Activated naive CD8-positive, alpha-beta T cell treated with anti-CD3 and anti-CD28 coated beads, Interleukin-2, amount 50 U/mL, for 24 hours (primary cell): Measurements from ENCODE around the gene RNF123.

ENCODE experiments used
- ATAC-seq: fragments of 150-1000 bp; cut with Tn5 transposase; one replicate; pipeline ENCODE4 v1.10.0; 2021
- DNase-seq: peaks from one replicate; pipeline ENCODE4 v3.0.0; 2021
- H3K27ac Mint-ChIP-seq: one replicate; pipeline ENCODE4 v1.8.0; 2021; ENCODE audit warnings: mild to moderate bottlenecking, mixed read lengths
- H3K27me3 Mint-ChIP-seq: one replicate; pipeline ENCODE4 v1.8.0; 2021; ENCODE audit warnings: mixed read lengths
- H3K36me3 Mint-ChIP-seq: one replicate; pipeline ENCODE4 v1.8.0; 2021; ENCODE audit warnings: low read depth, mixed read lengths
- H3K4me1 Mint-ChIP-seq: one replicate; pipeline ENCODE4 v1.8.0; 2021; ENCODE audit warnings: mixed read lengths
- H3K4me3 Mint-ChIP-seq: one replicate; pipeline ENCODE4 v1.8.0; 2021; ENCODE audit warnings: mild to moderate bottlenecking, moderate library complexity, mixed read lengths
- H3K9me3 Mint-ChIP-seq: one replicate; pipeline ENCODE4 v1.8.0; 2021; ENCODE audit warnings: mixed read lengths

Gene RNF123

DNA sequence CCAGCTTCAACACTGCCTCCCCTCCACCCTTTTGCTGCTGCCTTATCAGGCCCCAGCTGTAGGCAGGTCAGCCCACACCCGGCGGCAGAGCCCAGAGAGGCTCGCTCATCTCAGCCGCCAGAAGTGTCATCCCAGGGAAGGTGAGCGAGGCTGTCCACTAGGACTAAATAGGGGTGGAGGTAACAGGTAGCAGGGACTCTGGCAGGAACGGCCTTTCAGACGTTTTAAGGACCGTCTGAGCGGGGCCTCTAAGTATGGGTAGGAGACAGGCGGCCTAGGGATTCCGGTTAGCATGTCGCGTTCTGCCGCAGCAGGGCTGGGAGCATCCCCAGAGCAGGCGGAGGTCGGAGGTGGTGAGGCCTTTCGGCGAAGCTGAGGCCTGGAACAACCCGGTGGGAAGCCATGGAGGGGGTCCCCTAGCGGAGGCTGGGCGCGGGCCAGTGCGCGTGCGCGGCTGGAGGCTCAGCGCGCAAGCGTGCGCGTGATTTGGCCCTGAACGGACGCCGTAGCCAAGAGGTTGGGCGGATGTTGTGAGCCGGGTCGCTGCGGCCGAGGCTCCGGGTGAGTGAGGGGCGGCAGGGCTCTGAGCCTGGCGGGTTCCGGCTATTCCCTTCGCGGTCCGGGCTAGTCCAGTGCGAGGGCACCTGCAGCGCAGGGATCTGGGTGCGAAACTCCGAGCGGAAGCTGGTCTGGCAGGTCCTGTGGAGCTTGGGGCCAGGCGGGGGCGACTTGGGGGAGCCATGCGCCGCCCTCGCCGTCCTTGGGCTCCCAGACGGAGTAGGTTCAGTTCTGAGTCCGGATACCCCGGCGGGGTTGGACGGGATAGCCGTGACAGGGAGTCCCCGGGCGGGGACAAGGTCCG is at the start of gene RNF123, which contains the start of gene MST1:
RNF123 (plus strand) TSS at position 512 of the 862 bp plus-strand sequence. CDS start 1,609 bp downstream, outside the sequence.
MST1 (minus strand) TSS at position 429 of the 862 bp plus-strand sequence. CDS start 783 bp downstream, outside the sequence.
- H3K27me3 Mint-ChIP-seq, result no peaks in the 10 kb centered on the region
- DNase-seq (peak; percentile 96), ATAC-seq (peak; percentile 64)
- peaks cover 6% of the 10 kb centered on the region for H3K36me3 Mint-ChIP-seq
- H3K9me3 Mint-ChIP-seq, result no peaks in the 10 kb centered on the region
- peaks cover 40% of the 10 kb centered on the region for H3K4me1 Mint-ChIP-seq
- H3K27ac Mint-ChIP-seq, result peak within 1 kb of the TSS; percentile 95
- H3K4me3 Mint-ChIP-seq, result peak within 1 kb of the TSS; percentile 96

GRCh38 chr3:49641292-49641691 is 48.1 kb upstream of the RNF123 start:
- H3K27me3 Mint-ChIP-seq, result no peaks in the 10 kb centered on the region
- no peak for DNase-seq
- no peak for ATAC-seq
- H3K36me3 Mint-ChIP-seq, result no peaks in the 10 kb centered on the region
- no peaks in the 10 kb centered on the region for H3K9me3 Mint-ChIP-seq
- H3K27ac Mint-ChIP-seq, result no peak overlapping the region
- no peak overlapping the region for H3K4me3 Mint-ChIP-seq
- H3K4me1 Mint-ChIP-seq, result no peaks in the 10 kb centered on the region

DNA sequence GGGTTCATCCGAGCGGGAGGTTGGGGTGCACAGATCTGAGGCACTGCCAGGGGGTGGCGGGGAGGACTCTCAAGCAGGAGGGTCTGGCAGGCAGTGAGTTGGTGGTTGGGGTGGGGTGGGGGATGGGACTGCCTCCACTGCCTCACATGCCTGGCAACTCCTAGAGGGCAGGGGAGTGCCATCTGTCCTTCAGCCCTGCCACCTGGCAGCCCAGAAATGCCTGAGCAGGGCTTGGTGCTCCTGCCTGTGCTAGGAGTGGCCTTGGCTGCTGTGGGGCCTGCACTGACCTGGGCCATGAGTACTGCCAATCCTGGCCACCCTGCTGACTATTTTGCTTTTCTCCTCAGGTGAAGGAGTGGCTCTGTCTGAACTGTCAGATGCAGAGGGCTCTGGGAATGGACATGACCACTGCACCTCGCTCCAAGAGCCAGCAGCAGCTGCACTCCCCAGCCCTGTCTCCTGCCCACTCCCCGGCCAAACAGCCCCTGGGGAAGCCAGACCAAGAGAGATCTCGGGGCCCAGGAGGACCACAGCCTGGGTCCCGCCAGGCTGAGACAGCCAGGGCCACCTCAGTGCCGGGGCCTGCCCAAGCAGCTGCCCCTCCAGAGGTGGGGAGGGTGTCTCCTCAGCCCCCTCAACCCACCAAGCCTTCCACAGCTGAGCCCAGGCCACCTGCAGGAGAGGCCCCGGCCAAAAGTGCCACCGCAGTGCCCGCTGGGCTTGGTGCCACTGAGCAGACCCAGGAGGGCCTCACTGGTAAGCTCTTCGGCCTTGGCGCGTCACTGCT is 47.2 kb upstream of the RNF123 start:
- Mint-ChIP-seq H3K4me3 (no peak overlapping the region), H3K27ac (no peak overlapping the region), H3K9me3 (no peaks in the 10 kb centered on the region), H3K4me1 (no peaks in the 10 kb centered on the region), H3K27me3 (no peaks in the 10 kb centered on the region), H3K36me3 (no peaks in the 10 kb centered on the region)
- DNase-seq (no peak), ATAC-seq (no peak)

- no peak for ATAC-seq
- no peaks in the 10 kb centered on the region for H3K4me1 Mint-ChIP-seq
- DNase-seq, result no peak
- H3K36me3 Mint-ChIP-seq, result no peaks in the 10 kb centered on the region
- H3K27me3 Mint-ChIP-seq, result no peaks in the 10 kb centered on the region
- H3K4me3 Mint-ChIP-seq, result no peak overlapping the region
- H3K27ac Mint-ChIP-seq, result no peak overlapping the region
- no peaks in the 10 kb centered on the region for H3K9me3 Mint-ChIP-seq
Observed at GRCh38 chr3:49642708-49643145, 46.6 kb upstream of the RNF123 start.

GRCh38 chr3:49644684-49645083 is 44.7 kb upstream of the RNF123 start:
- H3K9me3 Mint-ChIP-seq, result no peaks in the 10 kb centered on the region
- DNase-seq, result no peak
- no peak for ATAC-seq
- H3K4me3 Mint-ChIP-seq, result no peak overlapping the region
- no peak overlapping the region for H3K27ac Mint-ChIP-seq
- H3K27me3 Mint-ChIP-seq, result no peaks in the 10 kb centered on the region
- no peaks in the 10 kb centered on the region for H3K4me1 Mint-ChIP-seq
- H3K36me3 Mint-ChIP-seq, result no peaks in the 10 kb centered on the region

- Mint-ChIP-seq H3K9me3 (no peaks in the 10 kb centered on the region), H3K27ac (no peak overlapping the region), H3K4me3 (no peak overlapping the region), H3K36me3 (no peaks in the 10 kb centered on the region), H3K27me3 (no peaks in the 10 kb centered on the region), H3K4me1 (peaks cover 3% of the 10 kb centered on the region)
- DNase-seq, result no peak
- no peak for ATAC-seq
Observed at GRCh38 chr3:49646236-49646635, 43.1 kb upstream of the RNF123 start.

GRCh38 chr3:49647741-49648140 is 41.6 kb upstream of the RNF123 start:
- H3K9me3 Mint-ChIP-seq, result no peaks in the 10 kb centered on the region
- ATAC-seq, result no peak
- peaks cover 3% of the 10 kb centered on the region for H3K4me1 Mint-ChIP-seq
- H3K36me3 Mint-ChIP-seq, result no peaks in the 10 kb centered on the region
- H3K27me3 Mint-ChIP-seq, result no peaks in the 10 kb centered on the region
- H3K4me3 Mint-ChIP-seq, result no peak overlapping the region
- no peak overlapping the region for H3K27ac Mint-ChIP-seq
- DNase-seq, result no peak

DNA sequence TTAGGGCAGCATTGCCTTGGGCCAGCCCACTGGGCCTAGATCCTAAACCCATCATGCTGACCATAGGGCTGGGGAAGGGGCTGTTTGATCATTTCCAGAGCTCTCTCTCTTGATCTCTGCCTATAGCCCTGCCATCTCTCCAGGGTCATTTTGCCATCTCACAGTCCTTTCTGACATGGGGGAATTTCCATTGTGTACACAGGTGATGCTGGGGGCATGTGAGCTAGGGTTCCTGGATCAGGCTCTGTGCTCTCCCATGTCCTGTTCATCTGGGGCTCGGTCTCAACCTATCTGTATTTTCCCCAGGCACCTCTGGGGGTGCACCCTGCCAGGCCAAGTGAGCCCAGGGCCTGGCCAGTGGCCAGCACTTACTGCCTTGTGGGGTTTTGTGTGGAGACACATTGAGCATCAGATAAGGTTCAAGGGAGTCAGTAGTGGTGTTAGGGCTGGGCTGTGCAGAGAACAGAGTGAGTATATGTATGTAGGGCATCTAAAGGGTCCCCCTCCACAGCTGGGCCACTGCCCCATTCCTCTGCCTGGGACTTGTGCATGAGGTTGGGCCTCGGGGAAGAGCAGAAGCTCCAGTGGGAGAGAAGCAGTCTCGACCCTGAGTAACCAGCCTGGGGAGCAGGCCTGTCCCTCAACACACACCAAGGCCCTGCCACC is 40.9 kb upstream of the RNF123 start:
- no peaks in the 10 kb centered on the region for H3K36me3 Mint-ChIP-seq
- no peak overlapping the region for H3K4me3 Mint-ChIP-seq
- ATAC-seq, result no peak
- H3K27ac Mint-ChIP-seq, result no peak overlapping the region
- no peak for DNase-seq
- no peaks in the 10 kb centered on the region for H3K27me3 Mint-ChIP-seq
- H3K9me3 Mint-ChIP-seq, result no peaks in the 10 kb centered on the region
- peaks cover 3% of the 10 kb centered on the region for H3K4me1 Mint-ChIP-seq

- H3K4me1 Mint-ChIP-seq, result peaks cover 3% of the 10 kb centered on the region
- no peak overlapping the region for H3K27ac Mint-ChIP-seq
- no peak overlapping the region for H3K4me3 Mint-ChIP-seq
- ATAC-seq (peak; percentile 11), DNase-seq (no peak)
- H3K36me3 Mint-ChIP-seq, result no peaks in the 10 kb centered on the region
- no peaks in the 10 kb centered on the region for H3K9me3 Mint-ChIP-seq
- H3K27me3 Mint-ChIP-seq, result no peaks in the 10 kb centered on the region
Observed at GRCh38 chr3:49649576-49649975, 39.8 kb upstream of the RNF123 start.

- DNase-seq, result no peak
- Mint-ChIP-seq H3K27ac (no peak overlapping the region), H3K36me3 (no peaks in the 10 kb centered on the region), H3K27me3 (no peaks in the 10 kb centered on the region), H3K4me3 (no peak overlapping the region), H3K4me1 (peaks cover 3% of the 10 kb centered on the region), H3K9me3 (no peaks in the 10 kb centered on the region)
- ATAC-seq, result no peak
Observed at GRCh38 chr3:49650177-49650576, 39.2 kb upstream of the RNF123 start.

- no peak overlapping the region for H3K4me3 Mint-ChIP-seq
- peaks cover 3% of the 10 kb centered on the region for H3K4me1 Mint-ChIP-seq
- DNase-seq, result no peak
- H3K27ac Mint-ChIP-seq, result no peak overlapping the region
- no peaks in the 10 kb centered on the region for H3K36me3 Mint-ChIP-seq
- ATAC-seq, result no peak
- H3K27me3 Mint-ChIP-seq, result no peaks in the 10 kb centered on the region
- H3K9me3 Mint-ChIP-seq, result no peaks in the 10 kb centered on the region
Observed at GRCh38 chr3:49650637-49651036, 38.7 kb upstream of the RNF123 start.

- Mint-ChIP-seq H3K4me3 (no peak overlapping the region), H3K9me3 (no peaks in the 10 kb centered on the region), H3K27ac (no peak overlapping the region), H3K36me3 (no peaks in the 10 kb centered on the region), H3K4me1 (peaks cover 3% of the 10 kb centered on the region), H3K27me3 (peaks cover 3% of the 10 kb centered on the region)
- DNase-seq (no peak), ATAC-seq (no peak)
Observed at GRCh38 chr3:49652218-49652902, 37.0 kb upstream of the RNF123 start.

DNA sequence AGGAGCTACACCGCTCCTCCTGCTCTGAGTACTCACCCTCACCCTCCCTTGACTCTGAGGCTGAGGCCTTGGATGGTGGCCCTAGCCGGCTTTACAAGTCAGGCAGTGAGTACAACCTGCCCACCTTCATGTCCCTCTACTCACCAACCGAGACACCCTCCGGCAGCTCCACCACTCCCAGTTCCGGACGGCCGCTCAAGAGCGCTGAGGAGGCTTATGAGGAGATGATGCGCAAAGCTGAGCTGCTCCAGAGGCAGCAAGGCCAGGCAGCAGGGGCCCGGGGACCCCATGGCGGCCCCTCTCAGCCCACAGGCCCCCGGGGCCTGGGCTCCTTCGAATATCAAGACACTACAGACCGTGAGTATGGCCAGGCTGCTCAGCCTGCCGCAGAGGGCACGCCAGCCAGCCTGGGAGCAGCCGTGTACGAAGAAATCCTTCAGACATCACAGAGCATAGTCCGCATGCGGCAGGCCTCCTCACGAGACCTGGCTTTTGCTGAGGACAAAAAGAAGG is 36.4 kb upstream of the RNF123 start:
- H3K27ac Mint-ChIP-seq, result no peak overlapping the region
- no peaks in the 10 kb centered on the region for H3K9me3 Mint-ChIP-seq
- no peaks in the 10 kb centered on the region for H3K36me3 Mint-ChIP-seq
- ATAC-seq (no peak), DNase-seq (no peak)
- peaks cover 3% of the 10 kb centered on the region for H3K4me1 Mint-ChIP-seq
- H3K27me3 Mint-ChIP-seq, result peaks cover 3% of the 10 kb centered on the region
- H3K4me3 Mint-ChIP-seq, result no peak overlapping the region

DNA sequence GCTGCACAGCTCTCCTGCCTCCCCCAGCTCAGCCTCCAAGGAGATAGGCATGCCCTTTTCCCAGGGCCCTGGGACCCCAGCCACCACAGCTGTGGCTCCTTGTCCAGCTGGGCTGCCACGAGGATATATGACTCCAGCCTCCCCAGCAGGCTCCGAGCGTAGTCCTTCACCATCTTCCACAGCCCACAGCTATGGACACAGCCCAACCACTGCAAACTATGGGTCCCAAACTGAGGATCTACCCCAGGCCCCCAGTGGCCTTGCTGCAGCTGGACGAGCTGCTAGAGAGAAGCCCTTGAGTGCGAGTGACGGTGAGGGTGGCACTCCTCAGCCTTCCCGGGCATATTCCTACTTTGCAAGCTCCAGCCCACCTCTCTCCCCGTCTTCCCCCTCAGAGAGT is 35.7 kb upstream of the RNF123 start:
- Mint-ChIP-seq H3K4me3 (no peak overlapping the region), H3K9me3 (no peaks in the 10 kb centered on the region), H3K27me3 (peaks cover 3% of the 10 kb centered on the region), H3K36me3 (no peaks in the 10 kb centered on the region), H3K4me1 (peaks cover 3% of the 10 kb centered on the region), H3K27ac (no peak overlapping the region)
- ATAC-seq (no peak), DNase-seq (no peak)
